BJ (cell line): ENCODE measurements around the gene UPK3A. TPM values are rescaled to one million over a fixed set of nuclear protein-coding genes. Genes with fewer than 3 reads are reported as not detected.
A peak's percentile ranks its signal among the peaks of the same experiment; 100 is the strongest.

Source experiments
- CTCF ChIA-PET: fragments of 350-600 bp; formaldehyde crosslinking; extraction: SDS; loops from one replicate; lab custom pipeline; 2021; ENCODE audit warnings: antibody characterized with exemption, inconsistent platforms; lab: Yijun Ruan, JAX
- POLR2A ChIA-PET: fragments of 300-600 bp; sonication (Branson Sonifier 250); formaldehyde crosslinking; extraction: SDS; loops from one replicate; lab custom pipeline; 2021; ENCODE audit warnings: antibody characterized with exemption; lab: Charles Lee
- DNase-seq: peaks from one replicate; pipeline ENCODE4 v3.0.0-alpha.2; 2011; ENCODE audit warnings: low read depth
- H3K27me3 ChIP-seq: 2 replicates; pipeline ENCODE4 v1.6.0; 2011; ENCODE audit warnings: low read length; ENCODE audit not compliant: control insufficient read depth, insufficient read depth
- H3K36me3 ChIP-seq: 2 replicates; pipeline ENCODE4 v1.5.1; 2011; ENCODE audit warnings: low read length; ENCODE audit not compliant: control insufficient read depth, insufficient read depth
- H3K4me3 ChIP-seq: 2 replicates; pipeline ENCODE4 v1.5.1; 2011; ENCODE audit warnings: low read depth, mild to moderate bottlenecking, control low read depth, low read length
- polyA plus RNA-seq: library from polyadenylated mRNA; depleted of rRNA; stranded (reverse); fragments of >200 nt; gene quantifications from 2 replicates; pipeline ENCODE4 v1.2.3, GENCODE V29; 2011
- TF ChIP-seq, protein P1 (sequence below): IDR thresholded peaks from 2 replicates; pipeline ENCODE4 v1.5.1; 2011; ENCODE audit warnings: low read depth, mild to moderate bottlenecking, control low read depth, inconsistent platforms, low read length, moderate library complexity; ENCODE audit not compliant: insufficient read depth

UPK3A gene
- polyA plus RNA-seq, 1 experiment: not detected

DNA sequence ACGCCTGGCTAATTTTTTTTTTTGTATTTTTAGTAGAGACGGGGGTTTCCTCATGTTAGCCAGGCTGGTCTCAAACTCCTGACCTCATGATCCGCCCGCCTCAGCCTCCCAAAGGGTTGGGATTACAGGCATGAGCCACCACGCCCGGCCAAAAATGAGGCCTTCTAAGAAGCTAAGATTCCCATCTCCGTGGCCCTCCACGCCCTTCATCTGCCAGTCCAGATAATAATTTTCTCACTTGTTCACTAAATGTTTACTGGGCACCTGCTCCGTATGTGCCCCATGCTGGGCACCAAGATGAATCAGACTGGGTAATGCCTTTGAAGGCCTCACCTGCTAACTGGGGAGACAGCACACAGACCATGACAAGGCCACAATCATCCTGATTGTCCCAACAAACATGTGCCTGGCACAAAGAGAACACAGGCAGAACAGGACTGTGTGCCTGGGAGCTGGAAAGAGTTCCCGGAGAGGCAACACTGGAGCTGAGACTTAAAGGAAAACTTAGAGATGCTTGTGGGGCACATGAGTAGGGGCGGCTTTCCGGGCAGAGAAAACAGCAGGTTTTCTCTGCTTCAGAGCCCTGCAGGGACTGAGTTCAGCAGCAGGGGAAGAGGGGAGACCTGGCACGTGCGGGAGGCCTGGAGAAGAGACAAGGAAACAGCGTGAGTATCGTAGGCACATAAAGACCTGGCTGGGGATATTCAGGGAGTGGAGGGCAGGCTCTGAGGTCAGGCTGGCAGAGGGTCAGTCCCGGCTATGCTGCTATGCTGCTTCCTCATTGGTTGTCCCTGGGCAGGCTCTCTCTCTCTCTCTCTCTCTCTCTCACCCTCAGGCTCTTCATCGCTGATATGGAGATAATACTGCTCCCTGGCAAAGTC is 46.4 kb upstream of the UPK3A start:
- Histone ChIP-seq H3K4me3 (no peak overlapping the region), H3K27me3 (no peaks in the 10 kb centered on the region), H3K36me3 (peaks cover 12% of the 10 kb centered on the region)
- TF ChIP-seq, protein P1, sequence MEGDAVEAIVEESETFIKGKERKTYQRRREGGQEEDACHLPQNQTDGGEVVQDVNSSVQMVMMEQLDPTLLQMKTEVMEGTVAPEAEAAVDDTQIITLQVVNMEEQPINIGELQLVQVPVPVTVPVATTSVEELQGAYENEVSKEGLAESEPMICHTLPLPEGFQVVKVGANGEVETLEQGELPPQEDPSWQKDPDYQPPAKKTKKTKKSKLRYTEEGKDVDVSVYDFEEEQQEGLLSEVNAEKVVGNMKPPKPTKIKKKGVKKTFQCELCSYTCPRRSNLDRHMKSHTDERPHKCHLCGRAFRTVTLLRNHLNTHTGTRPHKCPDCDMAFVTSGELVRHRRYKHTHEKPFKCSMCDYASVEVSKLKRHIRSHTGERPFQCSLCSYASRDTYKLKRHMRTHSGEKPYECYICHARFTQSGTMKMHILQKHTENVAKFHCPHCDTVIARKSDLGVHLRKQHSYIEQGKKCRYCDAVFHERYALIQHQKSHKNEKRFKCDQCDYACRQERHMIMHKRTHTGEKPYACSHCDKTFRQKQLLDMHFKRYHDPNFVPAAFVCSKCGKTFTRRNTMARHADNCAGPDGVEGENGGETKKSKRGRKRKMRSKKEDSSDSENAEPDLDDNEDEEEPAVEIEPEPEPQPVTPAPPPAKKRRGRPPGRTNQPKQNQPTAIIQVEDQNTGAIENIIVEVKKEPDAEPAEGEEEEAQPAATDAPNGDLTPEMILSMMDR: no peak
- ChIA-PET POLR2A (no interaction called here), CTCF (interaction anchor here (1.0 kb wide), 1 partner anchor 30 kb away, joined by 3 read pairs; no protein-coding TSS in a partner anchor)
- DNase-seq: no peak

DNA sequence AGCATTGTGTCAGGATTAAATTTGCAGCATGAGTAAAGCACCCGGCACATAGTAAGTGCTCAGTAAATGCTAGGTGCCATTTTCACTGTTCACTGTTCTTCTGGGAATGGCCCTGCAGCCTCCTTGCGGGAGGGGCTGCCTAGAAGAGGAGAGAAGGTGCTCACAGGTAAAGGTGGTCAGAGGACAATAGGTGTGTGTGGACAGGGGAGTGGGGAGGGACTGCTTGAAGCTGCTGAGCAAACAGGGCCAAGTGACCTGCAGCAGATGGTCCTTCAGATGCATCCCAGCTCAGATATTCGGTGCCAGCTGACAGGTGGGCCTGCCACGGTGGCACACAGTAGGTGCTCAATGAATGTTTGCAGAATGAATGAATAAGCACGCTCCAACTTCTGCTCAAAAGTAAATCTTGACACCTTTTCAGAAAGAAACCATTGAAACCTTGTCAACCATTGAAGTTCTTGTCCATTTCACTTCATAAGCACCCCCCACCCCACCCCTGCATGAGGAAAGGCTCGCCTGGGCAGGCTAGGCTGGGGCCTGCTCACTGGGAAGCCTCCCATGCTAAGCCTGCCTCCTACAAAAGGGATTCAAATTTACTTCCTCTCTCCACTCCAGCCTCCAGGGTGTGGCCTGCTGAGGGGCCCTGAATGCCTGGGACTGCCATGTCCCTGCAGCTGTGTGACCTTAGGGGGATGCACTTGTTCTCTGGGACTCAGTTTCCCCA is 45.6 kb upstream of the UPK3A start:
- POLR2A ChIA-PET: no interaction called here
- Histone ChIP-seq H3K4me3 (peak overlapping the region; percentile 75), H3K27me3 (no peaks in the 10 kb centered on the region), H3K36me3 (peaks cover 10% of the 10 kb centered on the region)
- TF ChIP-seq, protein P1: no peak
- no peak for DNase-seq
- CTCF ChIA-PET: no interaction called here

DNA sequence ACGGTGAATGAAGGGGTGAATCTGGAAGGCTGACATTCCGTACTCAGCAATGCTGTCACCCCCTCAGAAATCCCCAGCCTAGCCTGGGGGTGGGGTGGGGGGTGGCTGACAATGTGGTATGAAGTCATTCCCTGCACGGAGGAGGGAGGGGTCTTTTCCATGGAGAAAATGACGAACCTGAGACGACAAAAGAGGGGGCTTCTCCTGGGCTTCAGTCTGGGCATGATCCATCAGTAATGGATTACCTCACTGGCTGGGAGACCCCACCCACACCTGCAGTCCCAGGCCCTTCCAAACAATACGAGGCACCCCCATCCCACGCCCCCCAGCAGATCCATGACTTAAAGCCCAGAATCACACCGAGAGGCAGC is 45.1 kb upstream of the UPK3A start:
- Histone ChIP-seq H3K4me3 (peak overlapping the region; percentile 75), H3K36me3 (peaks cover 8% of the 10 kb centered on the region), H3K27me3 (no peaks in the 10 kb centered on the region)
- ChIA-PET CTCF (no interaction called here), POLR2A (no interaction called here)
- TF ChIP-seq, protein P1: no peak
- DNase-seq: no peak

DNA sequence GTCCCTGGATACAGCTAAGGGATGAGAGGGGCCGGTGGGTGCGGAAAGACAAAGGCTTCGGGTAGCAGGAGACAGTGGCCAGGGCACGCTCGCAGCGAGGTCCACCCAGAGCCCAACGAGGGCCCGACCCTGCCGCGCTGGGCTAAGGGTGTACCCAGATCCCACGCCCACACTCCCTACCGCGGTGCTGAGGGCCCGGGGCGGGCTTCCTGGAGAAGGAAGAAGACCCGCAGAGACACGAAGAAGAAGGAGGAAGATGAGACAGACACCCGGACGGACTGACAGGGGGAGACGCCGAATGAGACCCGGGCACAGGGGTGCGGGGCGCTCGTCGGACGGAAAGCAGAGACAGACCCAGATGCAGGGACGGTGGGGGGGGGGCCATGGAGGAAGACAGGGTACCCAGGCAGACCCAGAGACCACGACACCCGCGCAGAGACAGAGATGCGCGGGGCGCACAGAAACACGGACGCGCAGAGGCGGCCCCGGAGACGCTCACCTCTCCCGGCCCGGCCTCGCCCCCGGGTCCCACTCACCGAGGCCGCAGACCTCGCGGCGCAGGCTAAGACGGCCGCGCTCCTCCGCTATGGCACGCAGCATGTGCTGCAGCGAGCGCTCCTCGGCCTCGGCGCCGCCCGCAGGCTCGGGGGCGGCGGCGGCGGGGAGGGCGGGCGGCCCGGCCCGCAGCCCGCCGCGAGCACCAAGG is 44.5 kb upstream of the UPK3A start:
- no peaks in the 10 kb centered on the region for H3K27me3 ChIP-seq
- peak overlapping the region; percentile 75 for H3K4me3 ChIP-seq
- peaks cover 8% of the 10 kb centered on the region for H3K36me3 ChIP-seq
- TF ChIP-seq, protein P1: no peak
- CTCF ChIA-PET: no interaction called here
- POLR2A ChIA-PET: no interaction called here
- no peak for DNase-seq
